Ovary (tissue), 9 donors: Measurements from ENCODE around the gene OSBPL3. TPM values are rescaled to one million over a fixed set of nuclear protein-coding genes. Genes with fewer than 3 reads are reported as not detected.

Experiments used
- DNase-seq, 5 donors: peaks; one replicate each; pipeline ENCODE4 v3.0.0-alpha.2; 2019 to 2020
- H3K27ac ChIP-seq, 2 donors: fragments of 200-600 bp; one replicate each; pipeline versions ENCODE4 v1.5.1 to v1.8.0; 2019 to 2022
- H3K27me3 ChIP-seq: fragments of 200-600 bp; one replicate; pipeline ENCODE4 v1.8.0; 2022
- H3K36me3 ChIP-seq: fragments of 200-600 bp; sonication (generic); one replicate; pipeline ENCODE4 v1.5.1; 2019
- H3K4me1 ChIP-seq: one replicate; pipeline ENCODE4 v1.8.1; 2013; ENCODE audit warnings: mild to moderate bottlenecking, moderate library complexity; ENCODE audit not compliant: insufficient read depth
- H3K4me3 ChIP-seq: fragments of 200-600 bp; sonication (generic); one replicate; pipeline ENCODE4 v1.5.1; 2017
- H3K9me3 ChIP-seq, 2 donors: fragments of 200-600 bp in 1 of 2; sonication (generic) in 1 of 2; one replicate each; pipeline versions ENCODE4 v1.5.1 to v1.8.1; 2013 to 2019; ENCODE audit warnings: mild to moderate bottlenecking in 1 of 2, moderate library complexity in 1 of 2
- CTCF ChIP-seq, 3 donors: fragments of 450-650 bp in 2 of 3; fragments of 200-600 bp in 1 of 3; IDR thresholded peaks; one replicate each; pipeline versions ENCODE4 v1.5.1 to v1.8.0; 2016 to 2022; ENCODE audit warnings: antibody characterized with exemption in 3 of 3, mild to moderate bottlenecking in 1 of 3
- EP300 ChIP-seq: sonication (generic); formaldehyde crosslinking; IDR thresholded peaks from one replicate; pipeline ENCODE4 v1.6.1; 2017; ENCODE audit warnings: antibody characterized with exemption
- POLR2A ChIP-seq: fragments of 450-650 bp; IDR thresholded peaks from one replicate; pipeline ENCODE4 v1.6.1; 2017; ENCODE audit warnings: antibody characterized with exemption, mild to moderate bottlenecking, moderate library complexity
- WGBS, 3 donors: extraction: QIAGEN DNeasy Blood & Tissue Kit in 1 of 3; methylation state at CpG; one replicate each; pipeline versions ENCODE4 v1.1.5 to v1.1.7; 2013 to 2017; 5-methylcytosine and 5-hydroxymethylcytosine counted together
- intact Hi-C, 4 donors: fragments of 100-400 bp; cut with DNase I; formaldehyde crosslinking; loops; one replicate each; pipeline versions ENCODE4 v1.11.0 to v1.15.1; 2022 to 2023
- polyA plus RNA-seq, 2 donors: library from polyadenylated mRNA; stranded (reverse); fragments of 200-250 nt in 1 of 2; fragments of 350-450 nt in 1 of 2; fragmentation: Illumina TruSeq in 1 of 2; extraction: RNeasy Lipid Tissue Mini Kit (QIAGEN cat#74804) in 1 of 2; gene quantifications; one replicate each; pipeline ENCODE4 v1.2.3, GENCODE V29; 2013 to 2014
- total RNA-seq, 7 donors: library from RNA; depleted of rRNA in 2 of 7; stranded (reverse); fragments of >200 nt in 2 of 7; fragmentation: NEBNext Ultra II Directional in 3 of 7; extraction: Animal tissue kit (Norgen Biotek cat#: 25700) in 3 of 7; gene quantifications; one replicate each; pipeline versions ENCODE4 v1.1.0 to v1.2.4, GENCODE V29; 2016 to 2023
- donor health status: DM: no; HTN: no; CAD: no; lungs with moderate emphysema.
- donor health status: DM: no; HTN: no; CAD: no.
- donor health status: Bipolar disorder and iron deficiency.
- donor health status: DM: yes; HTN: yes; CAD: no.
- donor health status: DM: no; HTN: no; CAD: no.
- donor health status: DM: yes; HTN: yes; CAD: no.

Gene OSBPL3
- total and polyA plus RNA-seq, 9 donors, result 6.0 to 29.1 (median 13.1) TPM

GRCh38 chr7:24885716-24886115 is 94.3 kb downstream of the OSBPL3 start:
- H3K27me3 ChIP-seq, result no peaks in the 10 kb centered on the region
- no peak for TF ChIP-seq CTCF (IDR thresholded peaks at IDR 0.05)
- TF ChIP-seq EP300, result no peak
- TF ChIP-seq POLR2A, result no peak
- H3K27ac ChIP-seq, result no peak overlapping the region
- no peak overlapping the region for H3K4me3 ChIP-seq
- peaks cover 2% of the 10 kb centered on the region for H3K4me1 ChIP-seq
- no peaks in the 10 kb centered on the region for H3K9me3 ChIP-seq
- no peaks in the 10 kb centered on the region for H3K36me3 ChIP-seq
- no peak for DNase-seq
- intact Hi-C loops, result no loop called here
- 84 to 94% (median 89%) methylated on average over 1 of the region's 1 CpG for WGBS, 3 donors

- Histone ChIP-seq H3K36me3 (no peaks in the 10 kb centered on the region), H3K27me3 (no peaks in the 10 kb centered on the region), H3K27ac (no peak overlapping the region), H3K4me3 (no peak overlapping the region), H3K4me1 (peaks cover 2% of the 10 kb centered on the region), H3K9me3 (no peaks in the 10 kb centered on the region)
- DNase-seq, result no peak
- TF ChIP-seq EP300 (no peak), CTCF (IDR thresholded peaks at IDR 0.05) (no peak)
- WGBS, 3 donors, result 91 to 95% (median 94%) methylated on average over 2 of the region's 2 CpGs
- intact Hi-C loops, result no loop called here
Measured at GRCh38 chr7:24885305-24885704, 94.7 kb downstream of the OSBPL3 start.

DNA sequence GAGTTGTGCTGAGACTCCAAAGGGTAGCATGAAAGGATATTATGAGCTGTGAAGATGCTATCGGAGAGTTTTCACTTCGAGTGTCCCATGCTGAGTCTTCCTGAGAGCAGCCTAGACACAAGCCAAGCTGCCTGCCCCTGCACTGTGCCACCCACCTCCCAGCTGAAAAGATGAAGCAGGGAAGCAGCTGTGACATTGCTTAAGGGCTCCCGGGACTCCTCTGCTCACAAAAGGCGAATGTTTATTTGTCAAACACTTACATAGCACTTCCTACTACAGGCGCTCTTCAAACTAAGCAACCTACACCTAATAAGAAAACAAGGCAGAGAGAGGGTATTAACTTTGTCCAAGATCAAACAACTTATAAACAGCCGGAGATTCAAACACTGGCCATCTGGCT is 95.6 kb downstream of the OSBPL3 start:
- DNase-seq, result no peak
- H3K27me3 ChIP-seq, result no peaks in the 10 kb centered on the region
- H3K27ac ChIP-seq, result no peak overlapping the region
- no peaks in the 10 kb centered on the region for H3K36me3 ChIP-seq
- intact Hi-C loops, result no loop called here
- TF ChIP-seq EP300 (no peak), POLR2A (no peak), CTCF (IDR thresholded peaks at IDR 0.05) (no peak)
- H3K9me3 ChIP-seq, result no peaks in the 10 kb centered on the region
- no peaks in the 10 kb centered on the region for H3K4me1 ChIP-seq
- H3K4me3 ChIP-seq, result no peak overlapping the region
- WGBS, 3 donors, result 82 to 84% (median 82%) methylated on average over 6 of the region's 6 CpGs

- Histone ChIP-seq H3K27ac (no peak overlapping the region), H3K4me3 (no peak overlapping the region), H3K4me1 (no peaks in the 10 kb centered on the region), H3K36me3 (no peaks in the 10 kb centered on the region), H3K9me3 (no peaks in the 10 kb centered on the region), H3K27me3 (no peaks in the 10 kb centered on the region)
- intact Hi-C loops, result no loop called here
- TF ChIP-seq POLR2A (no peak), EP300 (no peak), CTCF (IDR thresholded peaks at IDR 0.05) (no peak)
- DNase-seq, result no peak
- WGBS, 3 donors, result 80 to 85% (median 85%) methylated on average over 1 of the region's 1 CpG
Measured at GRCh38 chr7:24883622-24884013, 96.4 kb downstream of the OSBPL3 start.
